Mucosa of descending colon (tissue), 3 donors: Measurements from ENCODE around the gene CLRN3. TPM values are rescaled to one million over a fixed set of nuclear protein-coding genes. Genes with fewer than 3 reads are reported as not detected.

ENCODE experiments used
- ATAC-seq: fragments of 200-7000 bp; cut with Tn5 transposase; one replicate; pipeline ENCODE4 v1.9.1; 2020; ENCODE audit warnings: mild to moderate bottlenecking, moderate library complexity
- DNase-seq, 3 donors: peaks; one replicate each; pipeline ENCODE4 v3.0.0-alpha.2; 2020
- H3K36me3 ChIP-seq: fragments of 200-600 bp; one replicate; pipeline ENCODE4 v1.8.0; 2021; ENCODE audit warnings: low read depth, mild to moderate bottlenecking
- H3K4me1 ChIP-seq: fragments of 200-600 bp; one replicate; pipeline ENCODE4 v1.8.0; 2021; ENCODE audit warnings: low read depth, mild to moderate bottlenecking
- H3K4me3 ChIP-seq: fragments of 200-600 bp; one replicate; pipeline ENCODE4 v1.8.0; 2021; ENCODE audit warnings: mild to moderate bottlenecking
- H3K9me3 ChIP-seq: fragments of 200-600 bp; one replicate; pipeline ENCODE4 v1.8.0; 2021; ENCODE audit warnings: mild to moderate bottlenecking
- intact Hi-C, 2 donors: fragments of 100-400 bp; cut with DNase I in 1 of 2; cut with micrococcal nuclease in 1 of 2; formaldehyde crosslinking; loops; one replicate each; pipeline versions ENCODE4 v1.11.0 to v1.11.1; 2022; cut with DNase I, micrococcal nuclease
- total RNA-seq, 3 donors: library from RNA; stranded (reverse); fragmentation: NEBNext Ultra II Directional in 2 of 3; extraction: Animal tissue kit (Norgen Biotek cat#: 25700) in 2 of 3; gene quantifications; one replicate each; pipeline versions ENCODE4 v1.2.1 to v1.2.4, GENCODE V29; 2021 to 2023
- TF ChIP-seq, protein P1 (sequence below): fragments of 200-600 bp; IDR thresholded peaks from one replicate; pipeline ENCODE4 v1.8.0; 2022; ENCODE audit warnings: antibody characterized with exemption, mild to moderate bottlenecking
- donor health status: DM: no; HTN: no; CAD: no; lungs with moderate emphysema.
- donor health status: DM: no; HTN: no; CAD: no.
- donor health status: DM: no; HTN: yes; CAD: no.

The CLRN3 gene
- total RNA-seq, 3 donors from 2014 or later = 62.3 to 176 (median 121) TPM

DNA sequence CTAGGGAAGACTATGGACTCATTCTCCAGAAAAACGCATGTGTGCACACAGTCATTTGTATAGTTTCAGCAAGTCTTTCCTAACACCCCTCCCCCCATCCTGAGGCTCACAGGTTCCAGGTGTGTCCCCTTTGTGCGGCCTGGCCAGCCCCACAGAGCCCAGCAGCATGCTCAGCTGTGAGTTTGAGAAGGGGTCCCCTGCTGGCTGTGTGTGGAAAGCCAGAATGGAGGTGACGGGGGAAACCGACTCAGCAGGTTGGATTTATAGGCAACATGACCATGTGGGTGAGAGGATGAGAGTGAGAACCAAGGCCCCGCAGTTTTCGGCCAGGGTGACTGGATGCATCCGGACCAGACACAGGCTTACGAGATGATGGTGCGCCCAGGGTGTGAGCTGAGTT, 24.1 kb upstream of the CLRN3 start:
- no peaks in the 10 kb centered on the region for H3K9me3 ChIP-seq
- ATAC-seq (no peak), DNase-seq (no peak)
- H3K36me3 ChIP-seq = no peaks in the 10 kb centered on the region
- intact Hi-C loops = no loop called here
- no peaks in the 10 kb centered on the region for H3K4me1 ChIP-seq
- TF ChIP-seq, protein P1, sequence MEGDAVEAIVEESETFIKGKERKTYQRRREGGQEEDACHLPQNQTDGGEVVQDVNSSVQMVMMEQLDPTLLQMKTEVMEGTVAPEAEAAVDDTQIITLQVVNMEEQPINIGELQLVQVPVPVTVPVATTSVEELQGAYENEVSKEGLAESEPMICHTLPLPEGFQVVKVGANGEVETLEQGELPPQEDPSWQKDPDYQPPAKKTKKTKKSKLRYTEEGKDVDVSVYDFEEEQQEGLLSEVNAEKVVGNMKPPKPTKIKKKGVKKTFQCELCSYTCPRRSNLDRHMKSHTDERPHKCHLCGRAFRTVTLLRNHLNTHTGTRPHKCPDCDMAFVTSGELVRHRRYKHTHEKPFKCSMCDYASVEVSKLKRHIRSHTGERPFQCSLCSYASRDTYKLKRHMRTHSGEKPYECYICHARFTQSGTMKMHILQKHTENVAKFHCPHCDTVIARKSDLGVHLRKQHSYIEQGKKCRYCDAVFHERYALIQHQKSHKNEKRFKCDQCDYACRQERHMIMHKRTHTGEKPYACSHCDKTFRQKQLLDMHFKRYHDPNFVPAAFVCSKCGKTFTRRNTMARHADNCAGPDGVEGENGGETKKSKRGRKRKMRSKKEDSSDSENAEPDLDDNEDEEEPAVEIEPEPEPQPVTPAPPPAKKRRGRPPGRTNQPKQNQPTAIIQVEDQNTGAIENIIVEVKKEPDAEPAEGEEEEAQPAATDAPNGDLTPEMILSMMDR = no peak
- no peak overlapping the region for H3K4me3 ChIP-seq

DNA sequence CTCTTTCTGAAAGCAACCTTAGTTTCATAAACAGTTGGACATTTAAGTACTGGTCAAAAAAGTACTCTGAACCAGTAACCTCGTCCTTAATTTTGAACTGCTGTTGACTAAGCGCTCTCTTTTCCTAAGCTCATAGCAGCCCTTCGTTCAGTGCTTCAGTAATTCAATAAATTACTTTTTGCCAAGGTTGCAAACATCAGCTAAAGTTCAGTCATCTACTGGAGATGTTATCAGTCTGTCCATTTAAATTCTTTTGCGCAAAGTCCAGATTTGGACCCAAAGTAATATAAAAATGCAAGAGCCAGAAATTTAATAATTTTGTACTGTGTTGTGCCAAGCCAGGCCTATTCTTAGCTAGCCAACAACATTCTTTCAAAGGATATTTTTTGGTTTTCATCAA, 22.6 kb upstream of the CLRN3 start:
- ATAC-seq = no peak
- TF ChIP-seq, protein P1 = no peak
- H3K4me1 ChIP-seq = no peaks in the 10 kb centered on the region
- intact Hi-C loops = no loop called here
- H3K36me3 ChIP-seq = no peaks in the 10 kb centered on the region
- no peak overlapping the region for H3K4me3 ChIP-seq
- H3K9me3 ChIP-seq = no peaks in the 10 kb centered on the region
- no peak for DNase-seq

DNA sequence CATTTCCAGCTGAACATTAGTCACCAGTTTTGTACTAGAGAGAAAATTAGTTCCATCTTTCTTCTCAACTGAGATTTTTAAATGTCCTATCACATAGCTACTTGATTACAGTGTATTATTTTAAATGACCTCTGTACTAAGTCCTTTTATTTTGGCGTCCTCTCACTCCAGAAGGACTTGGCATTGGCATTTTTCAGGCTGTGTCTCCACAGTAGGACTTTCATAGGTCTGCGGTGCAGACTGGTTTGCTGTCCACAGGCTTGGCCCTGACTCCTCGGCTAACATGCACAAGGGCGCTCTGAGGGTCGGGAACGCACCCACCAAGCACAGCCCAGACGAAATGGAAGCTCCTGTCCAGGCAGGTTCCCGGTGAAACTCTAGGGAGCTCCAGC, 20.6 kb upstream of the CLRN3 start:
- H3K36me3 ChIP-seq = no peaks in the 10 kb centered on the region
- ATAC-seq (no peak), DNase-seq (no peak)
- intact Hi-C loops = no loop called here
- H3K4me1 ChIP-seq = peaks cover 5% of the 10 kb centered on the region
- H3K4me3 ChIP-seq = no peak overlapping the region
- TF ChIP-seq, protein P1 = no peak
- H3K9me3 ChIP-seq = no peaks in the 10 kb centered on the region

DNA sequence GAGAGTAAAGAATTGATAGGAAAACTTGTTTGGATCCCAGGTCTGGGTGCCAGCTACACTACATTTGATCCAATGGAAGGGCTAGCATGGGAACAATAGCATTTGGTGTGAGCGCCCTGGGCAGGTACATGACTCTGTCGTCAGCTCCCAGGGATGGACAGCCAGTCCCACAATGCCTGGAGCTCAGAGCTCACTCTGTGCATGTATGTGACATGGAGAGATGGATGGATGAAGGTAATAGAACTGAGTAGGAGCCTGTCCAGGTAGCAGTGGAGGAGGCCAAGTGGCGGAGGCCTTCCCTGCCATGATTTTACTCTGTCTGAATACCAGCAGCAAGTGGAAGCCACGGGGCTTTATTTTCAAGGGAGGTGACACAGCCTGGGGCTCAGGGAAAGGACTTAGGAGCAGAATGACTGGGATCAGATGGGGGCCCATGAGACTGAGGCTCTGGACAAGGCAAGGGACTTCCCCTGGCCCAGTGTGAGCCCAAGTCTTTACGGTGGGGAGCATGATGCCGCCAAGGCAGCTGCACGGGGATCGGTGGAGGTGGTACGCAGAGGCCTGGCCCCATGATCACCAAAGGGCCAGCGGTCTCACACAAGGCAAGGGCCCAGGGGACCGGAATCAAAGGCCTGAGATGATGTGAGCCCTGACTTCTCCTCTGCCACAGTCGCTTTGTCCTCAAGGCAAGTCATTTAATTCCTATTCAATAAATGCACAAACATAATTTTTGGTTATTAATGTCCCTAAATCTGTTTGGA, 20.0 kb upstream of the CLRN3 start:
- Histone ChIP-seq H3K36me3 (no peaks in the 10 kb centered on the region), H3K4me3 (no peak overlapping the region), H3K4me1 (peaks cover 11% of the 10 kb centered on the region), H3K9me3 (no peaks in the 10 kb centered on the region)
- no peak for DNase-seq
- intact Hi-C loops = no loop called here
- TF ChIP-seq, protein P1 = no peak
- no peak for ATAC-seq

DNA sequence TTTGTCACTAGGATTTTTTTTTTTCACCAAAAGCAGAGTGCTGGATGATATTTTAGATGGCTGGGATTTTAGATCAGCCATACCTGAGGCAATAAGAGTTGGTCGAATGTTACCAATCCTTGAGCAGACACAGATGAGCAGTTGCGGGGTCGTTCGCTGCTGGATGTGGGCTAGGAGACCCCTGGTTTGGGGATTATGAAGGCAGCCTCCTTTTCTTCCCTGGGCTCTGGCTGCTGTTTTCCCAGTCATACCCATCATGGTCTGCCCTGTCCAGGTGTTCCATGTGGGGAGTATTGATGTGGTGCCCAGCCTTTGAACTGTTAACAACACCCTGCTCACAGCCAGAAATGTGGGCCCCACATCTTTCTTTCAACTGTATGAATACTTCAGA, 19.1 kb upstream of the CLRN3 start:
- peaks cover 12% of the 10 kb centered on the region for H3K4me1 ChIP-seq

More for the DNA sequence above, 19.1 kb upstream of the CLRN3 start:
- intact Hi-C loops = no loop called here
- TF ChIP-seq, protein P1 = no peak
- ATAC-seq (no peak), DNase-seq (no peak)
- Histone ChIP-seq H3K4me3 (no peak overlapping the region), H3K36me3 (no peaks in the 10 kb centered on the region), H3K9me3 (no peaks in the 10 kb centered on the region)
